Measurements from ENCODE around the gene GAB1.

Gene GAB1

DNA sequence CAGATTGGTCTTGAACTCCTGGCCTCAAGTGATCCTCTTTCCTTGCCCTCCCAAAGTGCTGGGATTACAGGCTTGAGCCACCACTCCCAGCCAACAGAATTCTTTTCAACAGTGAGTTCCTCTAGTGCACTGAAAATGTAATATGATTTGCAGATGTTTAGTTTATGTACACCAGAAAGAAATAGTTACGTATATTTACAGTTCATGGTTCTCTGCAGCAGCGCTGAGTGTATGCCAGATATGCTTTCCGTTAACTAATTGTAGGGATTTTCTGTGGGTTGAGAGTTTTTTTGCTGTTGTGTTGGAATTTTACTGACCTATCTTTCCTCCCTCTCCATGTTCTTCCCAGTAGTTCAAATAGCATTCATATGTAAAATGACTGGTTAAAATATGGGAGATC, 44.0 kb downstream of the GAB1 start:
- TF ChIP-seq, protein P1, sequence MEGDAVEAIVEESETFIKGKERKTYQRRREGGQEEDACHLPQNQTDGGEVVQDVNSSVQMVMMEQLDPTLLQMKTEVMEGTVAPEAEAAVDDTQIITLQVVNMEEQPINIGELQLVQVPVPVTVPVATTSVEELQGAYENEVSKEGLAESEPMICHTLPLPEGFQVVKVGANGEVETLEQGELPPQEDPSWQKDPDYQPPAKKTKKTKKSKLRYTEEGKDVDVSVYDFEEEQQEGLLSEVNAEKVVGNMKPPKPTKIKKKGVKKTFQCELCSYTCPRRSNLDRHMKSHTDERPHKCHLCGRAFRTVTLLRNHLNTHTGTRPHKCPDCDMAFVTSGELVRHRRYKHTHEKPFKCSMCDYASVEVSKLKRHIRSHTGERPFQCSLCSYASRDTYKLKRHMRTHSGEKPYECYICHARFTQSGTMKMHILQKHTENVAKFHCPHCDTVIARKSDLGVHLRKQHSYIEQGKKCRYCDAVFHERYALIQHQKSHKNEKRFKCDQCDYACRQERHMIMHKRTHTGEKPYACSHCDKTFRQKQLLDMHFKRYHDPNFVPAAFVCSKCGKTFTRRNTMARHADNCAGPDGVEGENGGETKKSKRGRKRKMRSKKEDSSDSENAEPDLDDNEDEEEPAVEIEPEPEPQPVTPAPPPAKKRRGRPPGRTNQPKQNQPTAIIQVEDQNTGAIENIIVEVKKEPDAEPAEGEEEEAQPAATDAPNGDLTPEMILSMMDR (IDR thresholded peaks at IDR 0.05; ENCODE audit: extremely low read depth, missing control alignments): no peak
- DNase-seq (ENCODE audit: low spot score): no peak

DNA sequence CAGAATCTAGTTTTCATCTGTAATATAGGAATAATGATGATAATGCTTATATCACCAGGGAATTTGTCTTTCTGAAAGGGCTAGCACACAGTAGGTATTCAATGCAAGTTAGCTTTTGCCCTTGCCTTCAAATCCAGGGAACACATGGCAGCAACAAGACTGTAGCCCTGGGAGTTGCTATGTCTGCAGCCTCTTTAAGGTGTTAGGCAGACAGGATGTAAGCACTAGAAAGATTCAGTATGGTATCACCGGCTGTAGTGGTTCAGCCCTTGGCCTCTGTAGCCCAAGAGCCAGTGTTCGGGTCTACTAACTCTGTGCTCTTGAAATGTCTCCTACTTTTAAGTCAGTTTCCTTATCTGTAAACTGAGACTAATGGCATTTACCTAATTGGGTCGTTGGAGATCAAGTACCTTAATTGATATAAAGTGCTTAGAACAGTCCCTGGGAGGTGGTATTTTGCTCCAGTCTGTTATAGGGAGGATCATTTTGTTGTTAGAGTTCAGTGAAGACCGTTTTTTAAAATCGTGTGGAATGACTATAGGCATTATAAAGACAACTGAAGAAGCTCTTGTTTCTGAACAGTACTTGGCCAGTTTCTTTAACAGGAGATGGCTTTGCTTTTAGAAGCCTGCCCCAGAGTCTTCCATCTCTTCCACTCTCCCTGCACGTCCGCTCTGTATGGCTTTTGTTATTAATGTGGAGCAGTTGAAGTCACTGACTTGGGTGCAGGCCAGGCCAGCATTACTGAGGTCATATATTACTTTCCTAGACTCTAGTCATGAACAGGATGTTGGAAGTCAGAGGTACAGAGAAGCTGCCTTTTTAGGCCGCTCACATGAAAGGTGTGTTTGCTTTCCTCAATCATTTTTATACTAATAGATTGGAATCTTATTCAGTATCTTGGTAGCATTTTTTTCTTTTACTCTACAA, 44.8 kb downstream of the GAB1 start:
- DNase-seq (ENCODE audit: low spot score): no peak

DNA sequence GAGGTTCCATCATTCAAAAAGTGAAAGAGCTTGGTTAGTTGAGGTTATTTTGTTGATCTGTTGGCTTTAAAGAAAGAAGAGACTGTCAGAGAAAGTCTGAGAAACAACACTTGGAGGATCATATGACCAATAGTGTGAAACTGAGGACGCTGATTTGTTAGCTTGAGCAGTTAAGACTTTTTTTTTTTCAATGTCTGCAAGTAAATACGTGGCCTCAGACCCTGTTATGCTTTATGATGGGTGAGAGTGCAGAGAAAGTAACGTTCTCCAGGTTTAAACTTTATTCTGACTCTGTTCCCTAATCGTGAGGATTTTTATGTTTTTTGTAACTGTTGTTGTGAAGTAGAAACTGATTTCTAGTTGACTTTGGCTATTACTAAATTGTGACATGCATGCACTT, 45.9 kb downstream of the GAB1 start:
- TF ChIP-seq, protein P1 (IDR thresholded peaks at IDR 0.05; ENCODE audit: extremely low read depth, missing control alignments): no peak
- no peak for DNase-seq (ENCODE audit: low spot score)

More for the DNA sequence above, 44.8 kb downstream of the GAB1 start:
- TF ChIP-seq, protein P1 (IDR thresholded peaks at IDR 0.05; ENCODE audit: extremely low read depth, missing control alignments): no peak

DNA sequence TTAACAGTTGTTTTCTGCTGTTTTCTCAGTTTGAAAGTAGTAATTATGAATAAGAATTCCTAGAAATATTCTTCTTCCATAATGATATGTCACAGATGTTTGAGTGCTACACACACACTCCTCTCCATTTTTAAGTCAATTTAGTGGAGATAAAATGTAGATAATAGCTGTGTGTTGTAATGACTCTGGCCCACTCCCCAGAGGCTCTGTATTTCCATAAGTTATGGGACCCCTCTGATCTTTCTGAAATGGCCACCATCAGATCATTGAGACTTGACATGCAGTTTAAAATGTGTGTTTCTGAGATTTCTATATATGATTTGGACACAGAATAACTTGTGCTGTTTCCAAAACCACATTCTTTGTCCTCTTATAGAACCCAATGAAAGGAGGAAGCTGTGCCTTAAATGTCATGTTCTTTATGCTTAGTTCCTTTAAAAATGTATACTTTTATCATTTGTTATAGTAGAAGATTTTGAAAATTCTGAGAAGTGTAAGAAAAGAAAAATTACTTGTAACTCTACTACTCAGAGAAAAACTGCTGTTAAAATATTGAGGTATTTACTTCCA, 46.4 kb downstream of the GAB1 start:
- TF ChIP-seq, protein P1 (IDR thresholded peaks at IDR 0.05; ENCODE audit: extremely low read depth, missing control alignments): no peak
- no peak for DNase-seq (ENCODE audit: low spot score)

DNA sequence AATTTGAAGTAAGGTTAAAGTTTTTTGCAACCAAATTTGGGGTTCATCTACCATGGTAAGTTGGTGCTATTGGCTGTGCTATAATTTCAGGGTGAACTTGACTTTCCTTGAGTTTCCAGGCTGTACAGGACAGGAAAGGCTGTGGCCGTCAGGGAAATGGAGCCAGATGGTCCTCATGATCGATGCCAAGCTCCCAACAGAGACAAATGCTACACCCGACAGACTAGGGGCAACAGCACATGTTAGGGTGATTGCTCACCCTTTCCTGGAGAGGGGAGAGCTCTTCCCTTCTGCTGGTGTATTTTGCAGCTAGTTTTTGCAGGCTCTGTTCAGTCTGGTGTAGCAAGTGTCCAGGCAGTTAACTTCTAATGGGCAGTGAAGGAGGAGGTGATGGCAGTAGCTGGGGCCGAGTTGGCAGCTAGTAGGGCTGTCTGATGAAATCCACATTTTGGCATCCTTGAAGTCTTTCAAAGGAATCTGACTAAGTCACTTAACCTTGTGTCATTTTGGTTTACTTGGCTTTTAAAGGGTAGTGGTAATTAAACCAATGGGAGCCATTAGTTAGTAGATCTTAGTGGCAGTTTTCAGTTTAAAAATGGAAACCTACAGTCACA, 47.8 kb downstream of the GAB1 start:
- DNase-seq (ENCODE audit: low spot score): no peak
- TF ChIP-seq, protein P1 (IDR thresholded peaks at IDR 0.05; ENCODE audit: extremely low read depth, missing control alignments): no peak

DNA sequence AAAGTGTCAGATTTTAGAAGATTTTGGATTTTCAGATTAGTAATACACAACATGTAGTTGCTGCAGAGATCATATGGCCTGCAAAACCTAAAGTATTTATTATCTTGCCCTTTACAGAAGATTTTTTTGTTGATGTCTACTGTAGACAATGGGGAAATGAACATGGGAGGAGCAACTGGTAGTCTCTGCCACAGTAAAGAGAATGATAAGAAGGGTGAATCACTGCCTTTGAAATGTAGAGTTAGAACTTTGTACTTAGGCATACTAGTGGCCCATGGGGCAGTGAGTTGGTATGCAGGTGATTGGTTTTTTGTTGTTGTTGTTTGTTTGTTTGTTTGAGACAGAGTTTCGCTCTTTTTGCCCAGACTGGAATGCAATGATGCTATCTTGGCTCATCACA, 50.1 kb downstream of the GAB1 start:
- TF ChIP-seq, protein P1 (IDR thresholded peaks at IDR 0.05; ENCODE audit: extremely low read depth, missing control alignments): no peak
- no peak for DNase-seq (ENCODE audit: low spot score)
